Measurements from ENCODE around the gene APOBR.
A peak's percentile ranks its signal among the peaks of the same experiment; 100 is the strongest.
"Not testable (repeated sequence)": the region's sequence is repeated elsewhere in the genome, so short reads cannot be mapped to it uniquely, and the experiment has no call there.

Gene APOBR

GRCh38 chr16:28494121-28494851 is at the start of gene APOBR:
Gene APOBR, plus strand, starts transcription at chr16:28494643. Its CDS starts 39 bp downstream, at chr16:28494682.
- DNase-seq: no peak

- not testable (repeated sequence) for DNase-seq
Measured at GRCh38 chr16:28446388-28446787, 48.1 kb upstream of the APOBR start.

GRCh38 chr16:28447081-28447480 is 47.4 kb upstream of the APOBR start:
- not testable (repeated sequence) for DNase-seq

GRCh38 chr16:28473714-28474265 is 20.7 kb upstream of the APOBR start:
- no peak for DNase-seq

GRCh38 chr16:28475221-28475620 is 19.2 kb upstream of the APOBR start:
- no peak for DNase-seq

GRCh38 chr16:28477311-28477920 is 17.0 kb upstream of the APOBR start:
- no peak for DNase-seq

- no peak for DNase-seq
Measured at GRCh38 chr16:28478506-28479180, 15.8 kb upstream of the APOBR start.

- no peak for DNase-seq
Measured at GRCh38 chr16:28482026-28482425, 12.4 kb upstream of the APOBR start.

GRCh38 chr16:28483361-28483760 is 11.1 kb upstream of the APOBR start:
- not testable (repeated sequence) for DNase-seq

GRCh38 chr16:28486266-28486665 is 8.2 kb upstream of the APOBR start:
- DNase-seq: no peak

- no peak for DNase-seq
Measured at GRCh38 chr16:28491230-28491969, 3.0 kb upstream of the APOBR start.

GRCh38 chr16:28491970-28492474 is 2.4 kb upstream of the APOBR start, which contains the start of gene CLN3:
Gene CLN3, minus strand, starts transcription at chr16:28492074. Its CDS starts 315 bp downstream, at chr16:28491759.
- DNase-seq: peak; percentile 97

GRCh38 chr16:28492511-28492910 is 1.9 kb upstream of the APOBR start:
- no peak for DNase-seq

- no peak for DNase-seq
Measured at GRCh38 chr16:28495098-28495793, 803 bp downstream of the APOBR start.

GRCh38 chr16:28495795-28496749 is 1.6 kb downstream of the APOBR start:
- no peak for DNase-seq

- DNase-seq: no peak
Measured at GRCh38 chr16:28496844-28497243, 2.4 kb downstream of the APOBR start.

GRCh38 chr16:28497386-28497785 is 2.9 kb downstream of the APOBR start:
- DNase-seq: no peak

GRCh38 chr16:28497861-28498599 is 3.6 kb downstream of the APOBR start:
- DNase-seq: no peak

- no peak for DNase-seq
Measured at GRCh38 chr16:28498666-28499381, 4.4 kb downstream of the APOBR start.
